Motor neuron (in vitro differentiated cells): ENCODE measurements around the gene CSF2. TPM values are rescaled to one million over a fixed set of nuclear protein-coding genes. Genes with fewer than 3 reads are reported as not detected.

Experiments
- ATAC-seq, 8 experiments: fragments of 200-7000 bp; cut with Tn5 transposase; replicated peaks in 6 of 8; 2 replicates each; pipeline ENCODE4 v1.8.0; 2021; ENCODE audit warnings: mild to moderate bottlenecking in 8 of 8, moderate library complexity in 8 of 8
- H3K27ac ChIP-seq, 2 donors: fragments of 250-450 bp; sonication (Bioruptor Pico); 2 replicates each; pipeline ENCODE4 v1.9.0; 2021; ENCODE audit warnings: antibody characterized with exemption in 2 of 2, mild to moderate bottlenecking in 2 of 2, moderate library complexity in 1 of 2
- H3K4me1 ChIP-seq, 2 donors: fragments of 250-450 bp; sonication (Bioruptor Pico); replicated peaks in 1 of 2; 2 replicates each; pipeline ENCODE4 v1.6.1; 2021; ENCODE audit warnings: antibody characterized with exemption in 2 of 2, mild to moderate bottlenecking in 2 of 2, moderate library complexity in 1 of 2
- H3K4me3 ChIP-seq, 5 donors: fragments of 250-450 bp; sonication (Bioruptor Pico); 2 replicates each; pipeline ENCODE4 v1.9.0; 2021; ENCODE audit warnings: antibody characterized with exemption in 5 of 5, mild to moderate bottlenecking in 5 of 5, moderate library complexity in 4 of 5
- WGBS, 10 experiments: fragments of 450-650 bp; shearing (Covaris generic); methylation state at CpG; one replicate each; pipeline ENCODE4 v1.0.0; 2022; 5-methylcytosine and 5-hydroxymethylcytosine counted together
- in situ Hi-C, 9 experiments: fragments of 400-800 bp; cut with MboI; loops; one replicate each; pipeline ENCODE4 v1.15.0; 2021; ENCODE audit warnings: low sequenced_read_pairs in 9 of 9, low pct_unique_long_range_greater_than_20kb in 2 of 9; ENCODE audit not compliant: unreplicated experiment in 9 of 9
- total RNA-seq, 8 experiments: library from RNA; unstranded; fragments of 300-600 nt; gene quantifications; 2 replicates each; pipeline versions ENCODE4 v1.2.3 to v1.2.4, GENCODE V29; 2022

CSF2 gene
- total RNA-seq, result not detected

DNA sequence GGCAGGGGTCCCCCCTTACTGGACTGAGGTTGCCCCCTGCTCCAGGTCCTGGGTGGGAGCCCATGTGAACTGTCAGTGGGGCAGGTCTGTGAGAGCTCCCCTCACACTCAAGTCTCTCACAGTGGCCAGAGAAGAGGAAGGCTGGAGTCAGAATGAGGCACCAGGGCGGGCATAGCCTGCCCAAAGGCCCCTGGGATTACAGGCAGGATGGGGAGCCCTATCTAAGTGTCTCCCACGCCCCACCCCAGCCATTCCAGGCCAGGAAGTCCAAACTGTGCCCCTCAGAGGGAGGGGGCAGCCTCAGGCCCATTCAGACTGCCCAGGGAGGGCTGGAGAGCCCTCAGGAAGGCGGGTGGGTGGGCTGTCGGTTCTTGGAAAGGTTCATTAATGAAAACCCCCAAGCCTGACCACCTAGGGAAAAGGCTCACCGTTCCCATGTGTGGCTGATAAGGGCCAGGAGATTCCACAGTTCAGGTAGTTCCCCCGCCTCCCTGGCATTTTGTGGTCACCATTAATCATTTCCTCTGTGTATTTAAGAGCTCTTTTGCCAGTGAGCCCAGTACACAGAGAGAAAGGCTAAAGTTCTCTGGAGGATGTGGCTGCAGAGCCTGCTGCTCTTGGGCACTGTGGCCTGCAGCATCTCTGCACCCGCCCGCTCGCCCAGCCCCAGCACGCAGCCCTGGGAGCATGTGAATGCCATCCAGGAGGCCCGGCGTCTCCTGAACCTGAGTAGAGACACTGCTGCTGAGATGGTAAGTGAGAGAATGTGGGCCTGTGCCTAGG, at the start of gene CSF2:
Gene CSF2, plus strand, starts transcription at position 559 of the 783 bp plus-strand sequence. Its CDS starts 35 bp downstream, at position 594.
- in situ Hi-C loops, result no loop called here
- H3K27ac ChIP-seq, result no peak within 1 kb of the TSS
- no peak within 1 kb of the TSS for H3K4me3 ChIP-seq
- no peak for ATAC-seq
- 0 to 93% (median 40%) methylated on average over 1 to 5 of the region's 12 CpGs; no CpG with 5 or more reads in 6 of the 10 experiments for WGBS, 10 experiments
- no peaks in the 10 kb centered on the region for H3K4me1 ChIP-seq

DNA sequence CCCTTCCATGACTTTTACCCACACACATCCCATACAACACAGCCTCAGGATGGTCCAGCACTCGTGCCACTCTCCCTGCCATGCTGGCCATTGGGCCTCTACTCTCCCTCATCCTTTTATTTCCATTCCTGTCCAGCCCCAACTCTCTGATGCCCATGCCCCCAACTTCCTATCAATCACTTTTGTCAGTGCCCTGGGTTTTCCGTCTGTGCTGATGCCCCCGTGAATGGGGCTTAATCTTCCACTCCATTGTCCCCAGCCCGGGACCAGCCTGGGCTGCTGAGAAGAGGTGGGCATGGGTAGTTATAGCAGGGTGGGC, 49.5 kb upstream of the CSF2 start:
- H3K4me3 ChIP-seq, result no peak overlapping the region

DNA sequence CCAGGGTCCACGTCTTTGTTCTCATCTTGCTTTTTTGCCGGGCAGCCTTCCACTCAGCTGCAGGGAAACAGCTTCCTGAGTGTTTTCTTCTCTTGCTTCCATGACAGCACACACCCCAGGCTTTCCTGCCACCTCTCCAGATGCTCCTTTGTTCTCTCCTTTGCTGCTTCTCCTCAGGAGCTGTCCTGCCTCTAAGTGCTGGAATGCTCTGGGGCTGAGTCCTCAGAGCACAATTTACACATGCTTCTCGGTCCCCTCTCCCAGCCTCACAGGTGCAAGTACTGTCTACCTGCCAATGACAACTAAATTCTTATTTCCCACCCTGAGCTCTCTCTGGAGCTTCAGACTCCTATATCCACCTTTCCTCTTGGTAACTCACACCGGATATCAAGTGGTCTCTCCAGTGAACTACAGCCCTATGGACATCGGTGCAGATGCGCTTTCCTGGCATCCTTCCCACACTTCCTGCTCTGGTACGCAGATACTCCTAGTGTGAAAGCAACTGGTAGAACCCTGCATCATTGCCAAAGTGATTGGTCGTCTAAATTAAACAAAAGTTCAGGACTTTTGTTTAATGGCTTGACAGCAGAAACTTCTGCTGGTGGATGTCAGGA, 48.7 kb upstream of the CSF2 start:
- no peak overlapping the region for H3K27ac ChIP-seq
- in situ Hi-C loops, result loop anchor here in 5 of 9 experiments (25.0 kb wide), 3 partner anchors 213 to 438 kb away; no protein-coding TSS in a partner anchor
- peak in 3 of 8 experiments; percentile 19 to 64 (median 39) for ATAC-seq
- H3K4me1 ChIP-seq, result no peaks in the 10 kb centered on the region
- H3K4me3 ChIP-seq, result no peak overlapping the region
- 0 to 86% (median 70%) methylated on average over 2 to 7 of the region's 8 CpGs; no CpG with 5 or more reads in 2 of the 10 experiments for WGBS, 10 experiments

More for the DNA sequence above, 49.5 kb upstream of the CSF2 start:
- whole genome bisulfite sequencing, 10 experiments, result 20 to 85% (median 58%) methylated on average over 1 to 4 of the region's 4 CpGs; no CpG with 5 or more reads in 4 of the 10 experiments
- no peaks in the 10 kb centered on the region for H3K4me1 ChIP-seq
- no peak for ATAC-seq
- H3K27ac ChIP-seq, result no peak overlapping the region
- in situ Hi-C loops, result loop anchor here in 5 of 9 experiments (25.0 kb wide), 3 partner anchors 212 to 437 kb away; no protein-coding TSS in a partner anchor

DNA sequence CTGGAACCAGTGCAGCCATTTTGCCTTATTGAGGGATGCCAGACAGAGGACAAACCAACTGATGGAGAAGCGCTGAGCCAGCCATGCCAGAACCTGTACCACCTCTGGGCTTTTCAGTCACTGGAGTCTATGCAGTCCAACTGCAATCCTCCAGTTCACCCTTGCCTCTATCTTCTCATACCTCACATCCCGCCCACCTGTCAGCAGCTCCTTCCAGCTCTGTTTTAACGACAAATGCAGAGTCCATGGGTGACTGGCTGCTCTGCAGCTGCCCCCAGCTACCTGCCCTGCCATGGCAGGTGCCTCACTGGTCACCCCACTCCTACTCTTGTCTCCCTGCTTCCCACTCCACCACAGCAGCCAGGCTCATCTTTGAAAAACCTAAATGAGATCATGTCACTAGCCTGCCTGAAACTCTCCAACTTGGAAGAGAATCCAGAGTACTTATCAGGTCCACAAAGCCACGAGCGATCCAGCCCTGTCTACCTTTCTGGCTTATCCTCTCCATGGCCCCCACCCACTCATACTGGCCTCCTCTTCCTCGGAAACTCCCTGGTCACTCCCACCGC, 48.1 kb upstream of the CSF2 start:
- in situ Hi-C loops, result no loop called here
- Histone ChIP-seq H3K4me3 (no peak overlapping the region), H3K4me1 (no peaks in the 10 kb centered on the region), H3K27ac (no peak overlapping the region)
- 20 to 85% (median 63%) methylated on average over 1 to 6 of the region's 7 CpGs; no CpG with 5 or more reads in 3 of the 10 experiments for WGBS, 10 experiments
- ATAC-seq, result no peak

GRCh38 chr5:132026516-132027008, 47.0 kb upstream of the CSF2 start:
- Histone ChIP-seq H3K27ac (no peak overlapping the region), H3K4me1 (no peaks in the 10 kb centered on the region), H3K4me3 (no peak overlapping the region)
- no peak for ATAC-seq
- in situ Hi-C loops, result no loop called here
- WGBS, 10 experiments, result 0 to 87% (median 20%) methylated on average over 1 to 3 of the region's 5 CpGs; no CpG with 5 or more reads in 7 of the 10 experiments

- WGBS, 10 experiments, result 40 to 88% (median 59%) methylated on average over 1 to 2 of the region's 2 CpGs; no CpG with 5 or more reads in 5 of the 10 experiments
- Histone ChIP-seq H3K4me3 (no peak overlapping the region), H3K27ac (no peak overlapping the region), H3K4me1 (no peaks in the 10 kb centered on the region)
- no peak for ATAC-seq
- in situ Hi-C loops, result no loop called here
Observed at GRCh38 chr5:132027027-132027426, 46.6 kb upstream of the CSF2 start.

GRCh38 chr5:132029609-132030330, 43.8 kb upstream of the CSF2 start:
- Histone ChIP-seq H3K27ac (no peak overlapping the region), H3K4me3 (no peak overlapping the region), H3K4me1 (no peaks in the 10 kb centered on the region)
- WGBS, 10 experiments, result 13 to 90% (median 58%) methylated on average over 1 to 4 of the region's 4 CpGs; no CpG with 5 or more reads in 1 of the 10 experiments
- in situ Hi-C loops, result no loop called here
- no peak for ATAC-seq

- in situ Hi-C loops, result no loop called here
- H3K27ac ChIP-seq, result no peak overlapping the region
- no peaks in the 10 kb centered on the region for H3K4me1 ChIP-seq
- ATAC-seq, result no peak
- WGBS, 10 experiments, result 40 to 100% (median 80%) methylated on average over 1 to 2 of the region's 2 CpGs; no CpG with 5 or more reads in 1 of the 10 experiments
- no peak overlapping the region for H3K4me3 ChIP-seq
Observed at GRCh38 chr5:132030610-132031009, 43.0 kb upstream of the CSF2 start.

GRCh38 chr5:132032196-132032595, 41.4 kb upstream of the CSF2 start:
- H3K27ac ChIP-seq, result no peak overlapping the region
- no peak overlapping the region for H3K4me3 ChIP-seq
- no peaks in the 10 kb centered on the region for H3K4me1 ChIP-seq
- ATAC-seq, result no peak
- in situ Hi-C loops, result no loop called here

- Histone ChIP-seq H3K4me3 (no peak overlapping the region), H3K27ac (no peak overlapping the region), H3K4me1 (no peaks in the 10 kb centered on the region)
- no peak for ATAC-seq
- 19 to 79% (median 64%) methylated on average over 4 of the region's 4 CpGs; no CpG with 5 or more reads in 2 of the 10 experiments for WGBS, 10 experiments
- in situ Hi-C loops, result no loop called here
Observed at GRCh38 chr5:132033122-132033521, 40.5 kb upstream of the CSF2 start.

- Histone ChIP-seq H3K4me1 (no peaks in the 10 kb centered on the region), H3K27ac (no peak overlapping the region), H3K4me3 (no peak overlapping the region)
- in situ Hi-C loops, result no loop called here
- ATAC-seq, result peak in 2 of 8 experiments; percentile 54 to 57
- whole genome bisulfite sequencing, 10 experiments, result 0 to 80% (median 41%) methylated on average over 1 to 2 of the region's 2 CpGs
Observed at GRCh38 chr5:132037353-132037752, 36.2 kb upstream of the CSF2 start.

- in situ Hi-C loops, result no loop called here
- no peak for ATAC-seq
- WGBS, 10 experiments, result 70 to 100% (median 85%) methylated on average over 3 to 9 of the region's 10 CpGs; no CpG with 5 or more reads in 3 of the 10 experiments
Observed at GRCh38 chr5:132044207-132044606, 29.4 kb upstream of the CSF2 start.

More at GRCh38 chr5:132044207-132044606, 29.4 kb upstream of the CSF2 start:
- Histone ChIP-seq H3K4me3 (no peak overlapping the region), H3K4me1 (no peaks in the 10 kb centered on the region), H3K27ac (no peak overlapping the region)
